Hippocampal formation (tissue), 2 donors: ENCODE data around the gene GRIK5.

Source experiments
- DNase-seq, 2 donors: peaks; one replicate each; lab custom pipeline; 2025; lab: John Stamatoyannopoulos, UW

Gene GRIK5

GRCh38 chr19:42076380-42076944, 6.5 kb upstream of the GRIK5 start:
- no peak for DNase-seq

DNA sequence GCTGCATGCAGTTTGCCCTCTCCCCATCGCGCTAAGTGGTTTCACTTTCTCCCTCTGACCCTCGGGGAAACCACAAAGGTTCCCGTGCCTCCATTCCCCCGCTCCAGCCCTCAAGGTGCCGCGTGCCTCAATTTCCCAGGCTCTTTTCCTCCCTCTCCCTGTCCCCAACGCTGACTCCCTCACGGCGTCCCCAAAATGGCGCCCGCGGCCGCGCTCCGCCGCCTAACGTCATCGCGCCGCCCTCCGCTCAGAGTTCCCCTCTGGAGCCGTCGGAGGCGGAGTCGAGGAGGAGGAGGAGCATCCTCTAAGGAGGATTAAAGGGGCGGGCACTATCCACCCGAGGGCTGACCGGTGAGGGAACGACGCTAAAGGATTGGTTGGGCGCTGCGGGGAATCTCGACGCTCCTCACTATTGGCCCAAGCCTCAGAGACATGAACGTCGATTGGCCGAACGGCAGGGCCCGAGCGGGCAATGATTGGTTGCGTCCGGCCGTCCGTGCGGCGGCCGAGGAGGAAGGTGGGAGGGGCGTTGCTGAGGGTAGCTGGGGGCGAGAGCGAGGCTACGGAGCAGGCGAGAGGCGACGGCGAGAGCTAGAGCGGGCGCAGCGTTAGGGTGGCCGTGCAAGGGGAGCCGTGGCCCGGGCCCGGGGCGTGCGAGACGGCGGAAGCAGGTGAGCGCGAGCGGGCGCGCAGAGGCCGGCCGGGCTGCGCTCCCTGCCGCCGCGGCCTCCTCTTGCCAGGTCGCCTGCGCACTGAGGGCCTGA, 5.8 kb upstream of the GRIK5 start, which contains the start of gene ZNF574:
Gene ZNF574, plus strand, starts transcription at position 551 of the 764 bp plus-strand sequence. CDS start 2,441 bp downstream, outside the sequence.
- DNase-seq: peak; percentile 97 to 99

DNA sequence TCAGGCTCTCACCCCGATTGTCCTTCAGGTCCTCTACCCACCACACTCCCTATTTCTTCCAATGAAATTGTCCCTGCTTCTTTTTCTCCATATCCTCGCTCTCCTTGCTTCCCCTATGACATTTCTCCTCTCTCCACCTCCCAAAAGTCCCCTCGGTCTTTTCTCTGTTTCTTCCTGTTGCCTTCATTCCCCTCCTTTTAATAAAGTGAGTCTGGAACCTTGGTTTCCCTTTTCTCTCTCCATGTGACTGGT, 5.3 kb upstream of the GRIK5 start:
- no peak for DNase-seq

GRCh38 chr19:42074513-42075363, 4.7 kb upstream of the GRIK5 start:
- DNase-seq: no peak

DNA sequence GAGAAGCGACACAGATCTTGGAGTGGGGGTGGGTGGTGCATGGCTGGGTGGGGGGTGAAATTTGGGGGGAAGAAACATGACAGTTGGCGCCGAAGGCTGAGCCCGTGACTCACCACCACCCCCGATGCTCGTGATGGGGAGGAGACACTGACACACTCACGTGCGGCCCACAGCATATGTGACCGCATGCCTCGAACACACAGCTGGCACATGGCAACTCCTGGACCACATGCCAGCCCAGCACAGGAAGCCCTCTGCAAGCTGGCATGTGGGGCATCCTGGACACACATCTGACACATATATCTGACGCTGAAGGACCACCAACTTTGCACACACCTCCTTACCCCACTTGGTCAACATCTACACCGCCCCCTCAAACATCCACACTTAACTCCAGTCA, 1.2 kb upstream of the GRIK5 start:
- no peak for DNase-seq

DNA sequence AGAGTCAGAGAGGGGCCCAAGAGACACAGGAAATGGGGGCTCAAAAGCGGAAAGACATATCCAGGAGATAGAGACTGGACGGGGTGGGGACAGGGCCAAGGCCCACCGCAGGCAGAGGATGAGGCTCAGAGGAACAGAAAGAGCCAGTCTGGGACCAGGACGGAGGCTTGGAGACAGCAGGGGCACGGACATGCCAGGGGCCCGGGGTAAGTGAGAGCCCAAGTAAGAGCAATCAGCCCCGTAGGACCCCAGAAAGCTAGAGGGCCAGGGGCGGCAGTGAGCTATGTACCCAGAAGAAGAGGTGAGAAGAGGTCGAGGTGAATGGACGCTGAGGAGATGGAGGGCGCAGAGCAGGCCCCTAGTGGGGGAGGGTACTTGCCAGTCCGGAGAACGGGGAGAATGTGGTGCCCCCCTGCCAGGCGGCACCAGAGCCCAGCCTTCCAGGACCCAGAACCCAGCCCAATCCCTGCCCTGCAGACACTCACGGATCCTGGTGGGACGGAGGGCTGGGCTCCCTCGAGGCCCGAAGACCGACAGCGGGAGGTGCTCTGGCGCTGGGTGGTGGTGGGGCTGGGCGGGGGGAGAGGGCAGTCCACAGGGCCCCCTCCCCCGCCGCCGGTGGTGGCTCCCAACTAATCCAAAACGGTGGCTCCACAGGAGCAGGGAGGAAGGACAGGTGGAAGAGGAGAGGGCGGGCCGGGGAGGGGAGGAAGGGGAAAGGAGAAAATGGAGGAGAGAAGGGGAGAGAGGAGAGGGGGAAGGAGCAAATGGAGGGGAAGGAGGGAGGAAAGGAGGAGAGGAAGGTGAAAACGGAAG, 1.0 kb downstream of the GRIK5 start:
- no peak for DNase-seq

GRCh38 chr19:42068361-42068755, 1.6 kb downstream of the GRIK5 start:
- no peak for DNase-seq

GRCh38 chr19:42067315-42067888, 2.6 kb downstream of the GRIK5 start:
- no peak for DNase-seq

DNA sequence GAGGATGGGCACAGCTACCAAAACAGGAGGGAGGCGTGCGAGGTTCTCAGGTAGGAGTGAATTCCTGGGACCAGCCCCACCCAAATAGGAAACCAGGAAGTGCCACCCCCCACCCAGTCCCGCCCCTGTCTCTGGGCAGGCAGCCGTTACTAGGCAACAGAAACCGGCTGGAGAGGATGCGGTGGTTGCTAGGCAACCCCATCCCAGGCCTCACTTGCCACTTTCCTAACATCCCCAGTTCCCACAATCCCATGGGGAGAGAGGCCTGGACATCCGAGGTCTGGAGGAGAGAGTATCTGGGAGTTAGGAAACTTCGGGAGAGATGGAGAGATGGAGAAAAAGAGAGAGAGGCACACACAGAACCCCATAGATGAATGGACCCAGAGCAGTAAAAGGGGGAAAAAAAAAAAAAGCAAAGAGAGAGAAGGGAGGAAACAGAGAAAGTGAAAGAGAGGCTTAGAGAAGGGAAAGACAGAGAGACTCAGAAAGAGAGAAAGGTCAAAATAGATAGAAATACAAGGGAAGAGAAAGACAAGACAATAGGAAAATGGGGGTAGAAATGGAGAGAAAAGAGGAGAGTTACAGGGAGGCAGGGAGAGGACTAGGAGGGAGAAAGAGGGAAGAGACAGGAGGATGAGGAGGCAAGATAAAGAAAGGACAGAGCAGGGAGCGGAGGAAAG, 3.8 kb downstream of the GRIK5 start:
- DNase-seq: peak in 1 of 2 donors; percentile 14

DNA sequence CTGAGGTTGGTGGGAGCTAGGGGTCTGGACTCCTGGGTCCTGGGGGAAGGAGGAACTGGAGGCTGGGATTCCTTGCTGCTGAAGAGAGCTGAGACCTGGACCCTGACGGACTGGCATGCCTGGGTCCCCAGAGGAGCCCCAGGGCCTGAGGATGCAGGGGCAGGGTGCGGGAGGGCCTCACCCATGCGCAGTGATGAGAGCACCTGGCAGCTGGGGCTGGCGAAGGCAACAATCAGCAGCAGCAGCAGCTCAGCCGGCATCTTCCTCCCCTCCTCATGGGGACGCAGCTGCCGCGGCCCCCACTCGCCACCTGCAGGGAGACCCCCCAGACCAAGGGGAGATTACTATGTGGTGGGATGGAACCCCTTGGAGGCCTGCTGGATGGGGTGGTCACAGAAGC, 4.5 kb downstream of the GRIK5 start:
- DNase-seq: no peak

DNA sequence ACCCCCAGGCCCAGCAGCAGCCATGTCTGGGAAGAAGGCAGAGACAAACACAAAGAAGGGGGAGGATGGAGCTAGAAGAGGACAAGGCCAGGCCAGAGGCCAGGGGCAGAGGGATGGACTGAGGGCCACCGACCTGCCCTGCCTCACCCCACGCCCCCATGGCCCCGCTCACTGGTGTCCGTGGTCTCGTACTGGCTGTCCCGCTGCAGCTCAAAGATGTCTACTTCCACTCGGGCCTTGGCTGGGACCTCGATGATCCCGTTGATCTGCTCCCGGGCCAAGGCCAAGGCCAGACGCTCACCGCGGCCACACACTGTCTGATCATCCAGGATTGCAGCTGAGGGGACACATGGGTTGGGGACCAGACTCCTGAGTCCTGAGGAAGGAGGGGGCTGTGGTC, 5.0 kb downstream of the GRIK5 start:
- DNase-seq: no peak

DNA sequence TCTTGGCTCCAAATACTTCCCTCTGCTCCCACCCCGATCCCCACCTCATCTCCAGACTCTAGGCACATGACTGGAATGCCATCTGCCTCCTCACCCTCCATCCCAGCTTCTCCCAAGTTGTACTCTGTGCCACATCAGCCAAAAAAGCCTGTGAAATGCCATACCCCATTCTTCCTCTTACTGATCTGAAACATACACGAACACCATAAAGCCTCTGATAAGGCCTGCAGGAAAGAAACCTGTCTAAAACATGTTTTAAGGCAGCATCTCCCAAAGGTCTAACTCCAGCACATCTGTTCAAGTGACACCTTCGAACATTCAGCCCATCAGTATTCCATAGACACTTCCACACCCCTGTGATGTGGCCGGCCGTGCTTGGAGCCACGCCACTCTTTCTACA, 5.6 kb downstream of the GRIK5 start:
- DNase-seq: no peak

DNA sequence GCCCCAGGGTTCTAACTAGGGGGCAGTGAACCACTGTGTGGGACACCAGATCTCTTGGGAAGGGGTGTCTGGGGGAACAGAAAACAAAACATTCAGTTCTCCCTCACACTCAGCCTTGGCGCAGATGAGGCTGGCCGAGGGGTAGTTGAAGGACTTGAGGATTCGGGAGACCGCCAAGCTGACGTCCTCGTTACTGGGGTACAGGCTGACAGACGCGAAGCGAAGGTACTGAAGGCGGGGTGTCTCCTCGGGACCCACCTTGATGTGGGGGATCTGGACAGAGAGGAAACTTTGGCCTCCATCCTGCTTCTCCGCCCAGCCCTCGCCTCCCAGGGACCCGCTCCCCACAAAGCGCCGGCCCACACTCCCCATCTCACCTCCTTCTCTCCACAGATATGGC, 7.6 kb downstream of the GRIK5 start:
- DNase-seq: no peak

- DNase-seq: no peak
Measured at GRCh38 chr19:42060117-42060516, 9.9 kb downstream of the GRIK5 start.

- DNase-seq: no peak
Measured at GRCh38 chr19:42059196-42059595, 10.8 kb downstream of the GRIK5 start.

GRCh38 chr19:42057846-42058245, 12.2 kb downstream of the GRIK5 start:
- DNase-seq: no peak

DNA sequence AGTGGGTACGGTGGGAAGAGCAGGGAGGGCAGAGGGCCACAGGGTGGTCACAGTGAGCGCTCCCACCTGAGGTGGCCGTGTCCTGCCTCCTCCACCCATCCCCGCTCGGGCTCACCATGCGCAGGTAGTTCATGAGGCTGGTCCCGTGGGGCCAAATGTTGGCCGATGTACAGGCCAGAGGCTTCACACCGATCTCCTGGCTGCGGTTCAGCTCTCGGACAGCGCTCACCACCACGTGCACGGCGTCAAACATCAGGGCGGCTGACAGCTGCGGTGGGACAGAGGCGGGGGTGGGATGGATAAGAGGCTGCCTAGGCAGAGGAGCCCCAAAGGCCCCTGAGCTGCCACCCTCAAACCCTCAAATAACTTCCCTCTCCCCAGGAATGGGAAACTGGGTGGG, 15.8 kb downstream of the GRIK5 start:
- no peak for DNase-seq

- DNase-seq: no peak
Measured at GRCh38 chr19:42053037-42053935, 16.7 kb downstream of the GRIK5 start.

DNA sequence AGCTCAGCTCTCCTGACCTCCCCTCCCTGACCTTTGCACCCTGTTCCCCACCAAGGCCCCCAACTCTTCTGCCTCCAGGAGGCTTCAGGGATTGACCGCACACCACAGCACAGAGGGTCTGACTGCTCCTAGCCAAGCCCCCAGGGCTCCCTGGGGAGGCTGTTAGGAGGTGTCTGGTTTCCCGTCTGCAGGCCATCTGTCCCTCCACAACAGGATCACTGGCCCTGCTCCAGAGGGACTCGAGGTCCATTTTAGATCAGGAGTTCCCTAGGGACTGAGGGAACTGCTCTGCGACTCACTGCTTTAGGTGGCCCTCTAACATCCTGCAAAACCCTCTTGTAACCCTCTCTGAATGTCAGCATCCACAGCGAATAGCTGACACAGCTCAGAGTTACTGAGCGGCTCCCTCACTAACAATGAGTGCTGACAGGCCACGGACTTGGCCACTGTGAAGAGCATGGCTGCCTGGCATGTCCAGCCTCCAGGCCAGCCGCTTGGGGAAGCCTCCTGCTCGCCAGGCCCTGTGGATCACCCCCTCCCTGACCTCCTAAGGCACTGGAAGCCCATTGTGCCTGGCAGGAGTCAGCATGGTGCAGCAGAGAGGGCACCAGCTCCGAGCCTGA, 17.7 kb downstream of the GRIK5 start:
- no peak for DNase-seq
